DMS114 treated with DMSO at 0.1 percent for 48 hours (cell line): ENCODE data around the gene GUCY2C.
A peak's percentile ranks its signal among the peaks of the same experiment; 100 is the strongest.

Experiments
- DNase-seq: peaks from one replicate; lab custom pipeline; 2025; ENCODE audit not compliant: unreplicated experiment; lab: John Stamatoyannopoulos, UW

The GUCY2C gene

GRCh38 chr12:14575585-14575984 lies 120.8 kb downstream of the GUCY2C start:
- no peak for DNase-seq

GRCh38 chr12:14573118-14573517 lies 123.3 kb downstream of the GUCY2C start:
- DNase-seq = no peak

GRCh38 chr12:14572401-14572800 lies 124.0 kb downstream of the GUCY2C start:
- no peak for DNase-seq

GRCh38 chr12:14571779-14572178 lies 124.6 kb downstream of the GUCY2C start:
- no peak for DNase-seq

- DNase-seq = no peak
Observed at GRCh38 chr12:14570231-14570630, 126.2 kb downstream of the GUCY2C start.

- peak; percentile 40 for DNase-seq
Observed at GRCh38 chr12:14567351-14568162, 128.8 kb downstream of the GUCY2C start, which contains the start of gene PLBD1. Gene PLBD1 (minus strand): TSS chr12:14567883. CDS start chr12:14567696, 187 bp downstream.

GRCh38 chr12:14564336-14564959 lies 132.0 kb downstream of the GUCY2C start:
- no peak for DNase-seq

GRCh38 chr12:14563046-14563445 lies 133.4 kb downstream of the GUCY2C start:
- no peak for DNase-seq
